Ovary (tissue), 3 donors: Measurements from ENCODE around the gene VENTX.

Experiments
- CTCF ChIP-seq, 3 donors: fragments of 450-650 bp in 2 of 3; fragments of 200-600 bp in 1 of 3; IDR thresholded peaks; one replicate each; pipeline versions ENCODE4 v1.5.1 to v1.8.0; 2016 to 2022; ENCODE audit warnings: antibody characterized with exemption in 3 of 3, mild to moderate bottlenecking in 1 of 3
- POLR2A ChIP-seq: fragments of 450-650 bp; IDR thresholded peaks from one replicate; pipeline ENCODE4 v1.6.1; 2017; ENCODE audit warnings: antibody characterized with exemption, mild to moderate bottlenecking, moderate library complexity
- donor health status: DM: no; HTN: no; CAD: no.

GRCh38 chr10:133272964-133273420 is 35.3 kb downstream of the VENTX start:
- no peak for TF ChIP-seq POLR2A
- no peak for TF ChIP-seq CTCF (IDR thresholded peaks at IDR 0.05)
